Transverse colon (tissue), 4 donors: Measurements from ENCODE around the gene ANAPC2. TPM values are rescaled to one million over a fixed set of nuclear protein-coding genes. Genes with fewer than 3 reads are reported as not detected.
A peak's percentile ranks its signal among the peaks of the same experiment; 100 is the strongest.

Experiments
- DNase-seq: peaks from one replicate; pipeline ENCODE4 v3.0.0-alpha.2; 2019
- H3K27ac ChIP-seq, 4 donors: fragments of 200-600 bp; sonication (generic); 2 replicates each; pipeline ENCODE4 v1.5.1; 2016 to 2018; ENCODE audit warnings: inconsistent platforms in 4 of 4
- H3K27me3 ChIP-seq: fragments of 200-600 bp; sonication (generic); 2 replicates; pipeline ENCODE4 v1.5.1; 2017; ENCODE audit warnings: inconsistent platforms
- H3K36me3 ChIP-seq, 4 donors: fragments of 200-600 bp; sonication (generic); 2 replicates each; pipeline ENCODE4 v1.5.1; 2017 to 2019; ENCODE audit warnings: inconsistent platforms in 4 of 4
- H3K4me1 ChIP-seq, 4 donors: fragments of 200-600 bp; sonication (generic); 2 replicates each; pipeline ENCODE4 v1.5.1; 2017 to 2020; ENCODE audit warnings: inconsistent platforms in 4 of 4
- H3K4me3 ChIP-seq, 4 donors: fragments of 200-600 bp; sonication (generic); 1 replicate in 1 of 4; 2 replicates in 3 of 4; pipeline versions ENCODE4 v1.5.1 to v1.6.1; 2017 to 2019; ENCODE audit warnings: inconsistent platforms in 4 of 4
- H3K9me3 ChIP-seq, 2 donors: fragments of 200-600 bp; sonication (generic); 2 replicates each; pipeline ENCODE4 v1.5.1; 2017 to 2019; ENCODE audit warnings: inconsistent platforms in 2 of 2
- CTCF ChIP-seq, 5 experiments: fragments of 200-600 bp in 3 of 5; fragments of 450-650 bp in 2 of 5; sonication (generic) in 3 of 5; IDR thresholded peaks; 1 replicate in 2 of 5; 2 replicates in 3 of 5; pipeline ENCODE4 v1.5.1; 2016 to 2017; ENCODE audit warnings: antibody characterized with exemption in 5 of 5, inconsistent platforms in 3 of 5, mild to moderate bottlenecking in 2 of 5, moderate library complexity in 1 of 5
- EP300 ChIP-seq: sonication (generic); formaldehyde crosslinking; IDR thresholded peaks from one replicate; pipeline ENCODE4 v1.6.1; 2017; ENCODE audit warnings: antibody characterized with exemption, low read depth
- POLR2A ChIP-seq: fragments of 450-650 bp; IDR thresholded peaks from one replicate; pipeline ENCODE4 v1.6.1; 2016; ENCODE audit warnings: antibody characterized with exemption, mild to moderate bottlenecking, moderate library complexity
- POLR2AphosphoS5 ChIP-seq, 3 donors: sonication (generic); formaldehyde crosslinking; IDR thresholded peaks; one replicate each; pipeline ENCODE4 v1.6.1; 2016; ENCODE audit warnings: antibody characterized with exemption in 3 of 3
- WGBS, 2 donors: methylation state at CpG; one replicate each; pipeline ENCODE4 v1.1.5; 2018; ENCODE audit warnings: low coverage in 1 of 2; 5-methylcytosine and 5-hydroxymethylcytosine counted together
- in situ Hi-C, 4 donors: fragments of 200-750 bp; cut with MboI; loops; one replicate each; pipeline versions ENCODE4 v1.15.0 to v1.15.1; 2017; ENCODE audit warnings: low sequenced_read_pairs in 3 of 4, low pct_ligation_motif_present in 1 of 4, low pct_unique_long_range_greater_than_20kb in 1 of 4
- intact Hi-C: fragments of 100-400 bp; cut with DNase I; formaldehyde crosslinking; loops from one replicate; pipeline ENCODE4 v1.15.1; 2023; ENCODE audit warnings: low total_unique reads
- total RNA-seq, 4 donors: library from RNA; depleted of rRNA; stranded (reverse); fragments of >200 nt; gene quantifications; one replicate each; pipeline ENCODE4 v1.1.0, GENCODE V29; 2016

Gene ANAPC2
- total RNA-seq, 4 donors from 2014 or later = 37.0 to 176 (median 70.3) TPM

GRCh38 chr9:137199411-137200121, 11.2 kb upstream of the ANAPC2 start:
- in situ Hi-C loops (loop anchor here in 1 of 4 donors (25.0 kb wide), 1 partner anchor 87 kb away; the partner anchor contains the start of gene DPP7), intact Hi-C loops (no loop called here)
- H3K27me3 ChIP-seq = no peaks in the 10 kb centered on the region
- TF ChIP-seq POLR2A (no peak), EP300 (no peak), POLR2AphosphoS5 (IDR thresholded peaks at IDR 0.05) (no peak), CTCF (IDR thresholded peaks at IDR 0.05) (no peak)
- WGBS, 2 donors = 13% methylated on average over 39 of the region's 51 CpGs; no CpG with 5 or more reads in 1 of the 2 donors
- H3K4me3 ChIP-seq = peak overlapping the region; percentile 19 to 74 (median 54)
- H3K4me1 ChIP-seq = peaks cover 32 to 86% (median 74%) of the 10 kb centered on the region in 4 donors
- H3K36me3 ChIP-seq = no peaks in the 10 kb centered on the region
- H3K27ac ChIP-seq = peak overlapping the region; percentile 82 to 90 (median 88)
- no peaks in the 10 kb centered on the region for H3K9me3 ChIP-seq
- no peak for DNase-seq

GRCh38 chr9:137198902-137199283, 10.5 kb upstream of the ANAPC2 start:
- H3K4me1 ChIP-seq = peaks cover 25 to 86% (median 73%) of the 10 kb centered on the region in 4 donors
- DNase-seq = peak; percentile 39
- in situ Hi-C loops = no loop called here
- intact Hi-C loops = no loop called here
- TF ChIP-seq POLR2AphosphoS5 (IDR thresholded peaks at IDR 0.05) = no peak
- TF ChIP-seq EP300 = no peak
- TF ChIP-seq POLR2A = no peak
- no peaks in the 10 kb centered on the region for H3K9me3 ChIP-seq
- peak overlapping the region; percentile 9 to 74 (median 54) for H3K4me3 ChIP-seq
- H3K36me3 ChIP-seq = no peaks in the 10 kb centered on the region
- H3K27me3 ChIP-seq = no peaks in the 10 kb centered on the region
- whole genome bisulfite sequencing, 2 donors = 33% methylated on average over 11 of the region's 11 CpGs; no CpG with 5 or more reads in 1 of the 2 donors
- H3K27ac ChIP-seq = peak overlapping the region; percentile 82 to 90 (median 88)

GRCh38 chr9:137198051-137198901, 9.9 kb upstream of the ANAPC2 start:
- WGBS, 2 donors = 64% methylated on average over 15 of the region's 19 CpGs; no CpG with 5 or more reads in 1 of the 2 donors
- peak; percentile 82 for DNase-seq
- H3K27ac ChIP-seq = peak overlapping the region; percentile 82 to 90 (median 88)
- H3K9me3 ChIP-seq = no peaks in the 10 kb centered on the region
- intact Hi-C loops (no loop called here), in situ Hi-C loops (no loop called here)
- H3K4me1 ChIP-seq = peaks cover 19 to 81% (median 67%) of the 10 kb centered on the region in 4 donors
- no peaks in the 10 kb centered on the region for H3K36me3 ChIP-seq
- no peaks in the 10 kb centered on the region for H3K27me3 ChIP-seq
- H3K4me3 ChIP-seq = peak overlapping the region; percentile 9 to 74 (median 54)
- TF ChIP-seq POLR2A (peak; percentile 69), POLR2AphosphoS5 (IDR thresholded peaks at IDR 0.05) (peak in 2 of 3 donors; percentile 29 to 52), CTCF (IDR thresholded peaks at IDR 0.05) (no peak), EP300 (no peak)

- 57% methylated on average over 12 of the region's 21 CpGs; no CpG with 5 or more reads in 1 of the 2 donors for whole genome bisulfite sequencing, 2 donors
- peak; percentile 43 for TF ChIP-seq EP300
- peak; percentile 68 for TF ChIP-seq POLR2A
- no peak for TF ChIP-seq CTCF (IDR thresholded peaks at IDR 0.05)
- peak; percentile 67 to 82 (median 74) for TF ChIP-seq POLR2AphosphoS5 (IDR thresholded peaks at IDR 0.05)
- H3K4me3 ChIP-seq = peak overlapping the region in 2 of 4 donors; percentile 73 to 74
These were observed 7.3 kb upstream of the ANAPC2 start for GRCh38 chr9:137195525-137196220.

More at GRCh38 chr9:137195525-137196220, 7.3 kb upstream of the ANAPC2 start:
- no peaks in the 10 kb centered on the region for H3K9me3 ChIP-seq
- DNase-seq = peak; percentile 88
- intact Hi-C loops = no loop called here
- no peaks in the 10 kb centered on the region for H3K27me3 ChIP-seq
- H3K36me3 ChIP-seq = no peaks in the 10 kb centered on the region
- peaks cover 14 to 65% (median 57%) of the 10 kb centered on the region in 4 donors for H3K4me1 ChIP-seq
- in situ Hi-C loops = no loop called here
- H3K27ac ChIP-seq = peak overlapping the region; percentile 82 to 90 (median 88)
